HCT116 (cell line): ENCODE results near the gene ANKS1A. TPM values are rescaled to one million over a fixed set of nuclear protein-coding genes. Genes with fewer than 3 reads are reported as not detected.

Experiments
- ATAC-seq: fragments of 200-7000 bp; cut with Tn5 transposase; 2 replicates; pipeline ENCODE4 v1.9.1; 2020; ENCODE audit warnings: mild to moderate bottlenecking, moderate library complexity
- BruUV-seq: library from RNA; stranded (reverse); fragments of 400-500 nt; replicated peaks from 2 replicates; lab custom pipeline; 2021; lab: Mats Ljungman, UMichigan
- CTCF ChIA-PET: fragments of 300-600 bp; sonication (Branson Sonifier 250); formaldehyde crosslinking; loops from one replicate; lab custom pipeline; 2021; ENCODE audit warnings: antibody characterized with exemption; lab: Charles Lee
- POLR2A ChIA-PET: fragments of 300-600, 350-600 bp; sonication (Branson Sonifier 250); formaldehyde crosslinking; loops from one replicate; lab custom pipeline; 2021; ENCODE audit warnings: antibody characterized with exemption; lab: Charles Lee
- RAD21 ChIA-PET, 2 experiments: fragments of 300-600 bp; sonication (Branson Sonifier 250); formaldehyde crosslinking; loops; one replicate each; lab custom pipeline; 2023; ENCODE audit warnings: low total read pairs in 2 of 2; ENCODE audit not compliant: uncharacterized antibody in 2 of 2, unreplicated experiment in 2 of 2, low non-redundant PET in 1 of 2; lab: Charles Lee
- DNase-seq: peaks from one replicate; pipeline ENCODE4 v3.0.0-alpha.2; 2010; ENCODE audit warnings: low read depth, low spot score
- H2AFZ ChIP-seq: fragments of 200-600 bp; shearing (Covaris generic), sonication (generic); 2 replicates; pipeline ENCODE4 v1.6.1; 2017; ENCODE audit warnings: low read depth, mixed run types, mixed read lengths, antibody characterized with exemption, low read length; ENCODE audit not compliant: poor library complexity, severe bottlenecking
- H3K27ac ChIP-seq: 2 replicates; pipeline ENCODE4 v1.5.1; 2012; ENCODE audit warnings: low read depth, low read length
- H3K27me3 ChIP-seq: fragments of 200-600 bp; sonication (generic); 2 replicates; pipeline ENCODE4 v1.6.1; 2016; ENCODE audit warnings: mixed run types, low read length, mixed read lengths; ENCODE audit not compliant: insufficient read depth
- H3K36me3 ChIP-seq, 2 experiments: fragments of 200-500 bp in 1 of 2; fragments of 200-600 bp in 1 of 2; sonication (Bioruptor generic) in 1 of 2; sonication (generic) in 1 of 2; 2 replicates each; pipeline versions ENCODE4 v1.5.1 to v1.6.1; 2014 to 2016; ENCODE audit warnings: low read length in 2 of 2, inconsistent platforms in 1 of 2, mixed read lengths in 1 of 2, mixed run types in 1 of 2; ENCODE audit not compliant: insufficient read depth in 2 of 2, control insufficient read depth in 1 of 2
- H3K4me1 ChIP-seq, 2 experiments: fragments of 200-600 bp in 1 of 2; sonication (generic) in 1 of 2; 2 replicates each; pipeline versions ENCODE4 v1.5.1 to v1.6.1; 2012 to 2017; ENCODE audit warnings: low read length in 2 of 2, inconsistent platforms in 1 of 2, mild to moderate bottlenecking in 1 of 2, mixed read lengths in 1 of 2, mixed run types in 1 of 2, moderate library complexity in 1 of 2; ENCODE audit not compliant: insufficient read depth in 2 of 2, control insufficient read depth in 1 of 2
- H3K4me2 ChIP-seq: fragments of 200-600 bp; sonication (generic); 2 replicates; pipeline ENCODE4 v1.6.1; 2017; ENCODE audit warnings: mixed run types, low read length, mixed read lengths
- H3K4me3 ChIP-seq, 2 experiments: fragments of 200-600 bp in 1 of 2; sonication (generic) in 1 of 2; replicated peaks in 1 of 2; 2 replicates each; pipeline ENCODE4 v1.5.1; 2011 to 2016; ENCODE audit warnings: low read length in 2 of 2, control low read depth in 1 of 2, low read depth in 1 of 2, mild to moderate bottlenecking in 1 of 2, mixed read lengths in 1 of 2, mixed run types in 1 of 2
- H3K79me2 ChIP-seq: fragments of 200-600 bp; sonication (generic); 2 replicates; pipeline ENCODE4 v1.6.1; 2017; ENCODE audit warnings: mild to moderate bottlenecking, mixed run types, low read length, moderate library complexity, mixed read lengths; ENCODE audit not compliant: insufficient read depth
- H3K9ac ChIP-seq: fragments of 200-600 bp; sonication (generic); 2 replicates; pipeline ENCODE4 v1.6.1; 2016; ENCODE audit warnings: low read length, mixed read lengths
- H3K9me2 ChIP-seq: fragments of 200-600 bp; sonication (generic), shearing (Covaris generic); 2 replicates; pipeline ENCODE4 v1.6.1; 2017; ENCODE audit warnings: mixed run types, mild to moderate bottlenecking, moderate library complexity; ENCODE audit not compliant: insufficient read depth
- H3K9me3 ChIP-seq, 2 experiments: fragments of 200-500 bp in 1 of 2; fragments of 200-600 bp in 1 of 2; sonication (Bioruptor generic) in 1 of 2; sonication (generic) in 1 of 2; 2 replicates each; pipeline ENCODE4 v1.6.1; 2014 to 2017; ENCODE audit warnings: low read length in 2 of 2, mixed read lengths in 2 of 2, inconsistent platforms in 1 of 2, low read depth in 1 of 2, mild to moderate bottlenecking in 1 of 2, mixed run types in 1 of 2, moderate library complexity in 1 of 2; ENCODE audit not compliant: control insufficient read depth in 1 of 2, insufficient read depth in 1 of 2
- H4K20me1 ChIP-seq: fragments of 200-600 bp; sonication (generic), shearing (Covaris generic); 2 replicates; pipeline ENCODE4 v1.6.1; 2017; ENCODE audit warnings: mixed run types, mild to moderate bottlenecking, moderate library complexity; ENCODE audit not compliant: insufficient read depth
- CBX3 ChIP-seq: IDR thresholded peaks from 2 replicates; pipeline ENCODE4 v1.6.1; 2012; ENCODE audit warnings: low read depth
- EZH2 ChIP-seq: fragments of 200-600 bp; sonication (generic); IDR thresholded peaks from 2 replicates; pipeline ENCODE4 v1.6.1; 2017; ENCODE audit warnings: antibody characterized with exemption, mixed run types
- EZH2phosphoT487 ChIP-seq: fragments of 200-600 bp; IDR thresholded peaks from 2 replicates; pipeline ENCODE4 v1.6.1; 2018; ENCODE audit warnings: antibody characterized with exemption, borderline replicate concordance
- JUND ChIP-seq: IDR thresholded peaks from 2 replicates; pipeline ENCODE4 v1.6.1; 2012
- RAD21 ChIP-seq: IDR thresholded peaks from 2 replicates; pipeline ENCODE4 v1.6.1; 2012; ENCODE audit warnings: low read depth, mild to moderate bottlenecking
- TCF7L2 ChIP-seq: IDR thresholded peaks from 2 replicates; pipeline ENCODE4 v1.7.0; 2011; ENCODE audit warnings: borderline replicate concordance, inconsistent platforms; ENCODE audit not compliant: insufficient read depth, insufficient read length; ENCODE audit errors: extremely low read depth
- ZBTB33 ChIP-seq: IDR thresholded peaks from 2 replicates; pipeline ENCODE4 v1.6.1; 2011; ENCODE audit warnings: mild to moderate bottlenecking, low read length, moderate library complexity; ENCODE audit not compliant: insufficient replicate concordance; ENCODE audit errors: extremely low read depth
- ZFX ChIP-seq: fragments of 450-650 bp; IDR thresholded peaks from 2 replicates; pipeline ENCODE4 v1.6.1; 2017
- intact Hi-C: fragments of 100-400 bp; cut with micrococcal nuclease; formaldehyde crosslinking; loops from 2 replicates; pipeline ENCODE4 v1.10.0; 2022
- total RNA-seq: library from RNA; stranded (reverse); gene quantifications from one replicate; pipeline ENCODE4 v1.2.1, GENCODE V29; 2021; ENCODE audit not compliant: unreplicated experiment
- TF ChIP-seq, protein P1 (sequence below), 3 experiments: fragments of 200-600 bp in 1 of 3; sonication (generic) in 1 of 3; IDR thresholded peaks in 2 of 3; conservative IDR thresholded peaks in 1 of 3; 2 replicates each; pipeline ENCODE4 v1.5.1; 2012 to 2017; ENCODE audit warnings: low read depth in 2 of 3, low read length in 2 of 3, antibody characterized with exemption in 1 of 3, borderline replicate concordance in 1 of 3, control low read depth in 1 of 3, mild to moderate bottlenecking in 1 of 3, mixed read lengths in 1 of 3, mixed run types in 1 of 3, moderate library complexity in 1 of 3; ENCODE audit not compliant: insufficient read depth in 1 of 3

Gene ANKS1A
- total RNA-seq, 1 experiment from 2014 or later = 20.6 TPM

DNA sequence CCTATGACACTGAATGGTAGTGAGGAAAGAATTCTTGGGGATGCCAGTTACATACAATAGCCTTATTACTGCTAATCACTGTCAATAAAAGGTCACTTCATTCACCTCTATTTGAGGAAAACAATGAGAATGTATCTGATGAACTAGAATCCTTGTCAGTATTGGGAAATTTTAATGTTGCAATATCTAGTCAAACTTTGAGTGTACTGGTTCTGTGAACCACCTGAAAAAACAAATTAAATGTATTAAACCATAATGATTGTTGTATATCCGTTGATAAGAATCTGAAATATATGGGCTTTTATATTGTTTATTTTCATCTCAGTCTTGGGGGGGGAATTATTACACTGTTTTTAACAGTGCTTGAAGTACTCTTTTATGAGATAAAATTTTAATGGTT lies 11.8 kb upstream of the ANKS1A start:
- Histone ChIP-seq H3K4me1 (no peaks in the 10 kb centered on the region), H3K4me2 (no peak overlapping the region), H3K9me3 (no peaks in the 10 kb centered on the region), H3K9ac (no peak overlapping the region), H3K27ac (no peak overlapping the region), H3K4me3 (no peak overlapping the region), H2AFZ (no peak overlapping the region), H3K27me3 (no peaks in the 10 kb centered on the region), H3K9me2 (no peaks in the 10 kb centered on the region), H3K79me2 (peaks cover 9% of the 10 kb centered on the region), H4K20me1 (0 out of 2 replicates have a peak, but pooled peaks cover 5% of the 10 kb centered on the region), H3K36me3 (peaks cover 27 to 33% of the 10 kb centered on the region in 2 experiments; a peak in 3 of 4 replicates)
- CTCF ChIA-PET = no interaction called here
- RAD21 ChIA-PET = no interaction called here
- BruUV-seq = no TSS peak
- ATAC-seq (no peak), DNase-seq (no peak)
- intact Hi-C loops = no loop called here
- POLR2A ChIA-PET = no interaction called here
- TF ChIP-seq ZBTB33 (no peak), ZFX (no peak), RAD21 (no peak), EZH2 (no peak), EZH2phosphoT487 (no peak), CBX3 (no peak), JUND (no peak), TCF7L2 (no peak)
- TF ChIP-seq, protein P1, sequence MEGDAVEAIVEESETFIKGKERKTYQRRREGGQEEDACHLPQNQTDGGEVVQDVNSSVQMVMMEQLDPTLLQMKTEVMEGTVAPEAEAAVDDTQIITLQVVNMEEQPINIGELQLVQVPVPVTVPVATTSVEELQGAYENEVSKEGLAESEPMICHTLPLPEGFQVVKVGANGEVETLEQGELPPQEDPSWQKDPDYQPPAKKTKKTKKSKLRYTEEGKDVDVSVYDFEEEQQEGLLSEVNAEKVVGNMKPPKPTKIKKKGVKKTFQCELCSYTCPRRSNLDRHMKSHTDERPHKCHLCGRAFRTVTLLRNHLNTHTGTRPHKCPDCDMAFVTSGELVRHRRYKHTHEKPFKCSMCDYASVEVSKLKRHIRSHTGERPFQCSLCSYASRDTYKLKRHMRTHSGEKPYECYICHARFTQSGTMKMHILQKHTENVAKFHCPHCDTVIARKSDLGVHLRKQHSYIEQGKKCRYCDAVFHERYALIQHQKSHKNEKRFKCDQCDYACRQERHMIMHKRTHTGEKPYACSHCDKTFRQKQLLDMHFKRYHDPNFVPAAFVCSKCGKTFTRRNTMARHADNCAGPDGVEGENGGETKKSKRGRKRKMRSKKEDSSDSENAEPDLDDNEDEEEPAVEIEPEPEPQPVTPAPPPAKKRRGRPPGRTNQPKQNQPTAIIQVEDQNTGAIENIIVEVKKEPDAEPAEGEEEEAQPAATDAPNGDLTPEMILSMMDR (IDR thresholded peaks at IDR 0.05 in 2 of 3, conservative IDR thresholded peaks at IDR 0.05 in 1 of 3; ENCODE audit: borderline replicate concordance in 1 of 3, insufficient read depth in 1 of 3, low read depth in 2 of 3, low read length in 2 of 3) = no peak
